ENCODE results near the gene PDE6A. TPM values are rescaled to one million over a fixed set of nuclear protein-coding genes. Genes with fewer than 3 reads are reported as not detected.

Gene PDE6A
- total RNA-seq, 1 experiment from 2014 or later, result not detected

DNA sequence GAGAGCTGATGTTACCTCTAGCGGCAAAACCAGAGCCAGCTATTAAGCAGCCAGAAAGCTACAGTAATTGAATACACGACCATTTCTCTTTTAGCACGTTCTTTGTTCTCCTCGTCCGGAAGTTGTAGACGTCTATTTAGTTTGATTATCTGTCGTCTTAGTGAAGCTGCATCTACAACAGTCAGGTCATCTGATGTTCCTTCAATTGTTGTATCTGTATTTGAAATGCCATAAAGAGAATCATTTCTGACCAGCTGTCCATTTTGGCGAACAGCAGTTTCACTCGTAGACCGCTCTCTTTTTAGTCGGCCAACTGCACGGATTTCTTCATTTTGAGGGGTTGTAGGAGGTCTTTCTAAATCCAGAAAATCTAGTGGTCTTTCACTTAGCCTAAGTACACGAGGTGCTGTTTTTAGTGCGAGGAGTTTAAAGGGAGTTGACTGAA is 12.6 kb downstream of the PDE6A start (continued):
- TF ChIP-seq, protein P1, sequence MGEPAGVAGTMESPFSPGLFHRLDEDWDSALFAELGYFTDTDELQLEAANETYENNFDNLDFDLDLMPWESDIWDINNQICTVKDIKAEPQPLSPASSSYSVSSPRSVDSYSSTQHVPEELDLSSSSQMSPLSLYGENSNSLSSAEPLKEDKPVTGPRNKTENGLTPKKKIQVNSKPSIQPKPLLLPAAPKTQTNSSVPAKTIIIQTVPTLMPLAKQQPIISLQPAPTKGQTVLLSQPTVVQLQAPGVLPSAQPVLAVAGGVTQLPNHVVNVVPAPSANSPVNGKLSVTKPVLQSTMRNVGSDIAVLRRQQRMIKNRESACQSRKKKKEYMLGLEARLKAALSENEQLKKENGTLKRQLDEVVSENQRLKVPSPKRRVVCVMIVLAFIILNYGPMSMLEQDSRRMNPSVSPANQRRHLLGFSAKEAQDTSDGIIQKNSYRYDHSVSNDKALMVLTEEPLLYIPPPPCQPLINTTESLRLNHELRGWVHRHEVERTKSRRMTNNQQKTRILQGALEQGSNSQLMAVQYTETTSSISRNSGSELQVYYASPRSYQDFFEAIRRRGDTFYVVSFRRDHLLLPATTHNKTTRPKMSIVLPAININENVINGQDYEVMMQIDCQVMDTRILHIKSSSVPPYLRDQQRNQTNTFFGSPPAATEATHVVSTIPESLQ (CRISPR knock-in tag; IDR thresholded peaks at IDR 0.05), result no peak
- TF ChIP-seq ZNF423 (CRISPR knock-in tag; IDR thresholded peaks at IDR 0.05), result no peak
- TF ChIP-seq RELA (CRISPR knock-in tag; IDR thresholded peaks at IDR 0.05; ENCODE audit: borderline replicate concordance), result no peak
- TF ChIP-seq, protein P2, sequence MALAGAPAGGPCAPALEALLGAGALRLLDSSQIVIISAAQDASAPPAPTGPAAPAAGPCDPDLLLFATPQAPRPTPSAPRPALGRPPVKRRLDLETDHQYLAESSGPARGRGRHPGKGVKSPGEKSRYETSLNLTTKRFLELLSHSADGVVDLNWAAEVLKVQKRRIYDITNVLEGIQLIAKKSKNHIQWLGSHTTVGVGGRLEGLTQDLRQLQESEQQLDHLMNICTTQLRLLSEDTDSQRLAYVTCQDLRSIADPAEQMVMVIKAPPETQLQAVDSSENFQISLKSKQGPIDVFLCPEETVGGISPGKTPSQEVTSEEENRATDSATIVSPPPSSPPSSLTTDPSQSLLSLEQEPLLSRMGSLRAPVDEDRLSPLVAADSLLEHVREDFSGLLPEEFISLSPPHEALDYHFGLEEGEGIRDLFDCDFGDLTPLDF (CRISPR knock-in tag; IDR thresholded peaks at IDR 0.05), result no peak
- TF ChIP-seq TP53 (CRISPR knock-in tag; IDR thresholded peaks at IDR 0.05), result no peak
- TF ChIP-seq, protein P3, sequence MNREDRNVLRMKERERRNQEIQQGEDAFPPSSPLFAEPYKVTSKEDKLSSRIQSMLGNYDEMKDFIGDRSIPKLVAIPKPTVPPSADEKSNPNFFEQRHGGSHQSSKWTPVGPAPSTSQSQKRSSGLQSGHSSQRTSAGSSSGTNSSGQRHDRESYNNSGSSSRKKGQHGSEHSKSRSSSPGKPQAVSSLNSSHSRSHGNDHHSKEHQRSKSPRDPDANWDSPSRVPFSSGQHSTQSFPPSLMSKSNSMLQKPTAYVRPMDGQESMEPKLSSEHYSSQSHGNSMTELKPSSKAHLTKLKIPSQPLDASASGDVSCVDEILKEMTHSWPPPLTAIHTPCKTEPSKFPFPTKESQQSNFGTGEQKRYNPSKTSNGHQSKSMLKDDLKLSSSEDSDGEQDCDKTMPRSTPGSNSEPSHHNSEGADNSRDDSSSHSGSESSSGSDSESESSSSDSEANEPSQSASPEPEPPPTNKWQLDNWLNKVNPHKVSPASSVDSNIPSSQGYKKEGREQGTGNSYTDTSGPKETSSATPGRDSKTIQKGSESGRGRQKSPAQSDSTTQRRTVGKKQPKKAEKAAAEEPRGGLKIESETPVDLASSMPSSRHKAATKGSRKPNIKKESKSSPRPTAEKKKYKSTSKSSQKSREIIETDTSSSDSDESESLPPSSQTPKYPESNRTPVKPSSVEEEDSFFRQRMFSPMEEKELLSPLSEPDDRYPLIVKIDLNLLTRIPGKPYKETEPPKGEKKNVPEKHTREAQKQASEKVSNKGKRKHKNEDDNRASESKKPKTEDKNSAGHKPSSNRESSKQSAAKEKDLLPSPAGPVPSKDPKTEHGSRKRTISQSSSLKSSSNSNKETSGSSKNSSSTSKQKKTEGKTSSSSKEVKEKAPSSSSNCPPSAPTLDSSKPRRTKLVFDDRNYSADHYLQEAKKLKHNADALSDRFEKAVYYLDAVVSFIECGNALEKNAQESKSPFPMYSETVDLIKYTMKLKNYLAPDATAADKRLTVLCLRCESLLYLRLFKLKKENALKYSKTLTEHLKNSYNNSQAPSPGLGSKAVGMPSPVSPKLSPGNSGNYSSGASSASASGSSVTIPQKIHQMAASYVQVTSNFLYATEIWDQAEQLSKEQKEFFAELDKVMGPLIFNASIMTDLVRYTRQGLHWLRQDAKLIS (CRISPR knock-in tag; IDR thresholded peaks at IDR 0.05; ENCODE audit: borderline replicate concordance), result no peak
- TF ChIP-seq, protein P4, sequence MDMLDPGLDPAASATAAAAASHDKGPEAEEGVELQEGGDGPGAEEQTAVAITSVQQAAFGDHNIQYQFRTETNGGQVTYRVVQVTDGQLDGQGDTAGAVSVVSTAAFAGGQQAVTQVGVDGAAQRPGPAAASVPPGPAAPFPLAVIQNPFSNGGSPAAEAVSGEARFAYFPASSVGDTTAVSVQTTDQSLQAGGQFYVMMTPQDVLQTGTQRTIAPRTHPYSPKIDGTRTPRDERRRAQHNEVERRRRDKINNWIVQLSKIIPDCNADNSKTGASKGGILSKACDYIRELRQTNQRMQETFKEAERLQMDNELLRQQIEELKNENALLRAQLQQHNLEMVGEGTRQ (CRISPR knock-in tag; IDR thresholded peaks at IDR 0.05), result no peak

DNA sequence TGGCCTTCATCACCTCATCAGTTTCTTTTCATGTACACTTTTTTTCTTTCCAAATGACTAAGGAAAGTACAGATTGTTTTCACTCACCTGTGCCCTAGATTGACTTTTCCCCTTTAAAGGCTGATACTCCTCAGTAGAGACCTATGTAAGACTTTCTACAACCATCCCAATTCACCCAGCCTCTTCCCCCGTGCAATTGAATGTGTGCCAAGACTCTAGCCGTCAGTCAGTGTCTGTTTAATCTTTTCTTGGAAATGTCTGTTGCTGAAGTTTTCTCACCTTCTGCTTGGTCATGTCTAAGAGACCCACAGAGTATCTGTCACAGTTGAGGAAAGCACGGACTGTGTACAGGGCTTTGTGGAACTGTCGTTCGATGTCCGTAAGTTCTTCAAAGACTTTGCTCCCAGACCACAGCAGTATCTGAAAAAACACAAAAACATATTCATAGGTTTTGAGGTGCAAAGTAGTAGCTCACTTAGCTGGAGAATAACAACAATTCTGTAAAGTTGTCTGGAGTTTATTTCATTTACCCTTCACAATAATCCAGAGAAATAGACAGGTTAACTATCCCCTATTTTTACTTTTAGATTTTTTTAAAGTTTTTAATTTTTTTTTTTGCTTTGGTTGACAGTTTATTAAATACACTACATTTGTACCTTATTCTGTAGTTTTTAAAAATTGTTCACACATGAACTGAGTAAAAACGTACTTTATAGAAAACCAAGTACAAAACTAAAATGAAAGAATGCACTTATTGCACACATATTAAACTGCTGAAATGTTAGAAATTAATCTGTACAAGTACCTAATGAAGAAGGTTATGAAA is 13.6 kb downstream of the PDE6A start:
- POLR2A ChIA-PET, result no interaction called here
- no peak overlapping the region for H3K27ac Mint-ChIP-seq
- CTCF ChIA-PET, result interaction anchor here (0.9 to 1.1 kb wide), 2 partner anchors 60 kb away, joined by 3 to 5 read pairs; no protein-coding TSS in a partner anchor
- DNase-seq (ENCODE audit: low spot score) (no peak), ATAC-seq (no peak)
- H3K36me3 Mint-ChIP-seq, result no peaks in the 10 kb centered on the region
- H3K4me3 Mint-ChIP-seq, result no peak overlapping the region
- no peaks in the 10 kb centered on the region for H3K27me3 Mint-ChIP-seq (ENCODE audit: low read depth)
- H3K9me3 Mint-ChIP-seq, result no peaks in the 10 kb centered on the region
- no peaks in the 10 kb centered on the region for H3K4me1 Mint-ChIP-seq
- TF ChIP-seq, protein P5, sequence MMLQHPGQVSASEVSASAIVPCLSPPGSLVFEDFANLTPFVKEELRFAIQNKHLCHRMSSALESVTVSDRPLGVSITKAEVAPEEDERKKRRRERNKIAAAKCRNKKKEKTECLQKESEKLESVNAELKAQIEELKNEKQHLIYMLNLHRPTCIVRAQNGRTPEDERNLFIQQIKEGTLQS (CRISPR knock-in tag; conservative IDR thresholded peaks at IDR 0.05), result no peak
- no peak for TF ChIP-seq HMGA2 (CRISPR knock-in tag; IDR thresholded peaks at IDR 0.05)
- TF ChIP-seq, protein P6, sequence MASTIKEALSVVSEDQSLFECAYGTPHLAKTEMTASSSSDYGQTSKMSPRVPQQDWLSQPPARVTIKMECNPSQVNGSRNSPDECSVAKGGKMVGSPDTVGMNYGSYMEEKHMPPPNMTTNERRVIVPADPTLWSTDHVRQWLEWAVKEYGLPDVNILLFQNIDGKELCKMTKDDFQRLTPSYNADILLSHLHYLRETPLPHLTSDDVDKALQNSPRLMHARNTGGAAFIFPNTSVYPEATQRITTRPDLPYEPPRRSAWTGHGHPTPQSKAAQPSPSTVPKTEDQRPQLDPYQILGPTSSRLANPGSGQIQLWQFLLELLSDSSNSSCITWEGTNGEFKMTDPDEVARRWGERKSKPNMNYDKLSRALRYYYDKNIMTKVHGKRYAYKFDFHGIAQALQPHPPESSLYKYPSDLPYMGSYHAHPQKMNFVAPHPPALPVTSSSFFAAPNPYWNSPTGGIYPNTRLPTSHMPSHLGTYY (CRISPR knock-in tag; IDR thresholded peaks at IDR 0.05), result no peak
- TF ChIP-seq ZNF121 (CRISPR knock-in tag; IDR thresholded peaks at IDR 0.05), result no peak
- TF ChIP-seq, protein P7, sequence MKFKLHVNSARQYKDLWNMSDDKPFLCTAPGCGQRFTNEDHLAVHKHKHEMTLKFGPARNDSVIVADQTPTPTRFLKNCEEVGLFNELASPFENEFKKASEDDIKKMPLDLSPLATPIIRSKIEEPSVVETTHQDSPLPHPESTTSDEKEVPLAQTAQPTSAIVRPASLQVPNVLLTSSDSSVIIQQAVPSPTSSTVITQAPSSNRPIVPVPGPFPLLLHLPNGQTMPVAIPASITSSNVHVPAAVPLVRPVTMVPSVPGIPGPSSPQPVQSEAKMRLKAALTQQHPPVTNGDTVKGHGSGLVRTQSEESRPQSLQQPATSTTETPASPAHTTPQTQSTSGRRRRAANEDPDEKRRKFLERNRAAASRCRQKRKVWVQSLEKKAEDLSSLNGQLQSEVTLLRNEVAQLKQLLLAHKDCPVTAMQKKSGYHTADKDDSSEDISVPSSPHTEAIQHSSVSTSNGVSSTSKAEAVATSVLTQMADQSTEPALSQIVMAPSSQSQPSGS (CRISPR knock-in tag; IDR thresholded peaks at IDR 0.05; ENCODE audit: borderline replicate concordance, low read depth), result no peak
- TF ChIP-seq, protein P8, sequence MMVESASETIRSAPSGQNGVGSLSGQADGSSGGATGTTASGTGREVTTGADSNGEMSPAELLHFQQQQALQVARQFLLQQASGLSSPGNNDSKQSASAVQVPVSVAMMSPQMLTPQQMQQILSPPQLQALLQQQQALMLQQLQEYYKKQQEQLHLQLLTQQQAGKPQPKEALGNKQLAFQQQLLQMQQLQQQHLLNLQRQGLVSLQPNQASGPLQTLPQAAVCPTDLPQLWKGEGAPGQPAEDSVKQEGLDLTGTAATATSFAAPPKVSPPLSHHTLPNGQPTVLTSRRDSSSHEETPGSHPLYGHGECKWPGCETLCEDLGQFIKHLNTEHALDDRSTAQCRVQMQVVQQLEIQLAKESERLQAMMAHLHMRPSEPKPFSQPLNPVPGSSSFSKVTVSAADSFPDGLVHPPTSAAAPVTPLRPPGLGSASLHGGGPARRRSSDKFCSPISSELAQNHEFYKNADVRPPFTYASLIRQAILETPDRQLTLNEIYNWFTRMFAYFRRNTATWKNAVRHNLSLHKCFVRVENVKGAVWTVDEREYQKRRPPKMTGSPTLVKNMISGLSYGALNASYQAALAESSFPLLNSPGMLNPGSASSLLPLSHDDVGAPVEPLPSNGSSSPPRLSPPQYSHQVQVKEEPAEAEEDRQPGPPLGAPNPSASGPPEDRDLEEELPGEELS (CRISPR knock-in tag; IDR thresholded peaks at IDR 0.05), result no peak
- TF ChIP-seq SMAD4 (CRISPR knock-in tag; IDR thresholded peaks at IDR 0.05), result no peak
- no peak for TF ChIP-seq TP53 (CRISPR knock-in tag; IDR thresholded peaks at IDR 0.05)
- TF ChIP-seq FOXP1 (CRISPR knock-in tag; IDR thresholded peaks at IDR 0.05; ENCODE audit: borderline replicate concordance), result no peak
- TF ChIP-seq, protein P9, sequence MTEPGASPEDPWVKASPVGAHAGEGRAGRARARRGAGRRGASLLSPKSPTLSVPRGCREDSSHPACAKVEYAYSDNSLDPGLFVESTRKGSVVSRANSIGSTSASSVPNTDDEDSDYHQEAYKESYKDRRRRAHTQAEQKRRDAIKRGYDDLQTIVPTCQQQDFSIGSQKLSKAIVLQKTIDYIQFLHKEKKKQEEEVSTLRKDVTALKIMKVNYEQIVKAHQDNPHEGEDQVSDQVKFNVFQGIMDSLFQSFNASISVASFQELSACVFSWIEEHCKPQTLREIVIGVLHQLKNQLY (CRISPR knock-in tag; IDR thresholded peaks at IDR 0.05), result no peak
- TF ChIP-seq NR1H2 (CRISPR knock-in tag; IDR thresholded peaks at IDR 0.05), result no peak

Data from WTC11 (cell line).